ENCODE results near the gene MTA2.
"Not testable (repeated sequence)": the region's sequence is repeated elsewhere in the genome, so short reads cannot be mapped to it uniquely, and the experiment has no call there.

The MTA2 gene

DNA sequence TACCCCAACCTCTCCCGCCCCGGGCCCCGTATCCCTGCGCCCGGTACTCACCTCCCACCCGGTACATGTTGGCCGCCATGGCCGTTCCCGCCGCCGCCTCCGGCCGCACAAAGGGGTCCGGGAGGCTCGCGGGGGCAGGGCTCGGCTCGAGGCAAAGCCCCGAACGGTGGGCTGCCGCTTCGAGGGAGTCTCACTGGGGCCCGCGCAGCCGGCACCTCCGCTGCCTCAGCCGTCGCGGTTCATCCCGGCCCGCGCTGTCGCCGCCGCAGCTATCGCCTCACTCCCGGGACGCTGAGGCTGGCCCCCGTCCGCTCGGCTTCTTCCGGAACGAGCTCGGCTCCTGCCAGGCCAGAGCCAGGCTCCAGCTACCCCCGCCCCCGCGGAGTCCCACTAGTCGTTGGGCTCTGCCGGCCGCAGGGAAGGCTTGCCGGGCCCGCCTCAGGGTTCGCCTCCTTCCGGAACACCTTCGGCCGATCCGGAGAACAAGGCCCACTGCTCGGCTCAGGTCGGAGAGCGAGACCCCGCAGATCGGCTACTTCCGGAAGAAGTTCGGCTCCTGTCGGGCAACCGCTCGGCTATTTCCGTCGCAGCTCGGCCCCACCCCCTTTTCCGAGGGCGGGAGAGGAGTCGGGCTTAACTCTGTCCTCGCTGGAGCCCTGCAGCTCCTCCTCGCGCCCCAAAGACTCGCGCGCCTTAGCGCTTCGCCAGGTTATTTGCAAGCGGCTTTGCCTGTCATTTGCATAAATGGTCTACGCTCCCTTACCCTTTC, at the start of gene MTA2:
Gene MTA2 (minus strand): TSS at position 494 of the 769 bp plus-strand sequence. CDS start 415 bp downstream, at position 79.
- H3K4me3 ChIP-seq (ENCODE audit: low read depth in 1 of 2, low read length in 2 of 2), result peak within 1 kb of the TSS; percentile 87 to 91
- peaks cover 18 to 30% of the 10 kb centered on the region in 2 donors for H3K36me3 ChIP-seq (ENCODE audit: control insufficient read depth in 1 of 2, insufficient read depth in 2 of 2, low read length in 2 of 2)
- H3K9ac ChIP-seq (ENCODE audit: low read depth in 1 of 2, low read length in 2 of 2), result peak within 1 kb of the TSS; percentile 89 to 93
- H3K4me1 ChIP-seq (ENCODE audit: control insufficient read depth in 1 of 2, insufficient read depth in 2 of 2, low read length in 2 of 2), result peaks cover 23 to 24% of the 10 kb centered on the region in 2 donors
- H3K27me3 ChIP-seq (ENCODE audit: control insufficient read depth in 1 of 2, insufficient read depth in 2 of 2, low read length in 2 of 2), result no peaks in the 10 kb centered on the region
- peak within 1 kb of the TSS; percentile 92 for H3K27ac ChIP-seq (ENCODE audit: low read depth, low read length)
- no peaks in the 10 kb centered on the region for H3K9me3 ChIP-seq (ENCODE audit: control insufficient read depth in 1 of 2, low read length in 2 of 2)

DNA sequence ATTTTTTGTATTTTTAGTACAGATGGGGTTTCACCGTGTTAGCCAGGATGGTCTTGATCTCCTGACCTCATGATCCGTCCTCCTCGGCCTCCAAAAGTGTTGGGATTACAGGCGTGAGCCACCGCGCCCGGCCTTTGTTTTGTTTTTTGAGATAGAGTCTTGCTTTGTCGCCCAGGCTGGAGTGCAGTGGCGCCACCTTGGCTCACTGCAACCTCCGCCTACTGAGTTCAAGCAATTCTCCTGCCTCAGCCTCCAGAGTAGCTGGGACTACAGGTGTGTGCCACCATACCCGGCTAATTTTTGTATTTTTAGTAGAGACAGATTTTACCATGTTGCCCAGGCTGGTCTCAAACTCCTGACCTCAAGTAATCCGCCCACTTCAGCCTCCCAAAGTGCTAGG, 48.6 kb upstream of the MTA2 start:
- H3K9ac ChIP-seq (ENCODE audit: low read depth in 1 of 2, low read length in 2 of 2); H3K9me3 ChIP-seq (ENCODE audit: control insufficient read depth in 1 of 2, low read length in 2 of 2); H3K27ac ChIP-seq (ENCODE audit: low read depth, low read length); H3K4me3 ChIP-seq (ENCODE audit: low read depth in 1 of 2, low read length in 2 of 2); H3K27me3 ChIP-seq (ENCODE audit: control insufficient read depth in 1 of 2, insufficient read depth in 2 of 2, low read length in 2 of 2): not testable (repeated sequence)
- Histone ChIP-seq H3K36me3 (ENCODE audit: control insufficient read depth in 1 of 2, insufficient read depth in 2 of 2, low read length in 2 of 2) (peaks cover 13 to 25% of the 10 kb centered on the region in 2 donors), H3K4me1 (ENCODE audit: control insufficient read depth in 1 of 2, insufficient read depth in 2 of 2, low read length in 2 of 2) (peaks cover 16 to 25% of the 10 kb centered on the region in 2 donors)

DNA sequence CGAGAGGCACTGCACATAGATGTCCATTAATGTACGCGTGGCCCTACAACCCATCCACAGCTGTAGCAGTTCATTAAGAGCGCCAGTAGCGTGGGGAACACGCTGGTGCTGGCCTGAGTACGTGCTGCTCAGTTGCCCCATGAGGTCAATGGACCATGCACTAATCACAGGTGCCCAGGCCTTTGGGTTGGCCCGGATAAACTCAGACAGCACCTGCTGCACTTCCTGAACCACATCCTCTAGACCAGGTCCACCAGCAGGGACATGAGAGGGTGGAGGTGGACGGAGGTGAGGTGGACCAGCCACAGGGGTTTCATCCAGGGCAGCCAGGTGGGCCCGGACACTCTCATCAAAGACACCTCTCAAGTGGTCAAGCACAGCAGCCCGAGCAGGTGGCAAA, 47.8 kb upstream of the MTA2 start:
- no peak overlapping the region for H3K27ac ChIP-seq (ENCODE audit: low read depth, low read length)
- H3K36me3 ChIP-seq (ENCODE audit: control insufficient read depth in 1 of 2, insufficient read depth in 2 of 2, low read length in 2 of 2), result peaks cover 13 to 26% of the 10 kb centered on the region in 2 donors
- no peaks in the 10 kb centered on the region for H3K27me3 ChIP-seq (ENCODE audit: control insufficient read depth in 1 of 2, insufficient read depth in 2 of 2, low read length in 2 of 2)
- H3K9me3 ChIP-seq (ENCODE audit: control insufficient read depth in 1 of 2, low read length in 2 of 2), result no peaks in the 10 kb centered on the region
- no peak overlapping the region for H3K9ac ChIP-seq (ENCODE audit: low read depth in 1 of 2, low read length in 2 of 2)
- peaks cover 23 to 33% of the 10 kb centered on the region in 2 donors for H3K4me1 ChIP-seq (ENCODE audit: control insufficient read depth in 1 of 2, insufficient read depth in 2 of 2, low read length in 2 of 2)
- no peak overlapping the region for H3K4me3 ChIP-seq (ENCODE audit: low read depth in 1 of 2, low read length in 2 of 2)

DNA sequence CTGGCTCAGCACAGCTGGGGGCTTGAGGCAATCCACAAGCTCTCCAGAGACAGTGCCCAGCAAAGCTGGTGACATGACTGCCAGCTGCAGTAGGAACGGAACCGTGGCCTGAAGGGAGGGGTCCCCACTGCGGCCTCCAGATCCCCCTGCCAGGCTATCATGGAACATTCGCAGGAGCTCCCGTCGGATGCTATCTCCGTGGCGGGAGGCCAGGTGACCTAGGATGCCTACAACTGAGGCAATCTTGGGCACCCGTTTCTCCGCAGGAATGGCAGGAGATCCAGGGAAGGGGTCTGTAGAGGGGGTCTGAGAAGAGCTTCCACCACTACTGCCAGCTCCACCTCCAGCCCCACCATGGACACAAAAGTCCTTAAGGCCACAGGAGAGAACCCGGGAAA, 47.3 kb upstream of the MTA2 start:
- no peaks in the 10 kb centered on the region for H3K9me3 ChIP-seq (ENCODE audit: control insufficient read depth in 1 of 2, low read length in 2 of 2)
- no peak overlapping the region for H3K9ac ChIP-seq (ENCODE audit: low read depth in 1 of 2, low read length in 2 of 2)
- peaks cover 23 to 35% of the 10 kb centered on the region in 2 donors for H3K4me1 ChIP-seq (ENCODE audit: control insufficient read depth in 1 of 2, insufficient read depth in 2 of 2, low read length in 2 of 2)
- no peak overlapping the region for H3K27ac ChIP-seq (ENCODE audit: low read depth, low read length)
- H3K4me3 ChIP-seq (ENCODE audit: low read depth in 1 of 2, low read length in 2 of 2), result no peak overlapping the region
- no peaks in the 10 kb centered on the region for H3K27me3 ChIP-seq (ENCODE audit: control insufficient read depth in 1 of 2, insufficient read depth in 2 of 2, low read length in 2 of 2)
- H3K36me3 ChIP-seq (ENCODE audit: control insufficient read depth in 1 of 2, insufficient read depth in 2 of 2, low read length in 2 of 2), result peaks cover 13 to 29% of the 10 kb centered on the region in 2 donors

DNA sequence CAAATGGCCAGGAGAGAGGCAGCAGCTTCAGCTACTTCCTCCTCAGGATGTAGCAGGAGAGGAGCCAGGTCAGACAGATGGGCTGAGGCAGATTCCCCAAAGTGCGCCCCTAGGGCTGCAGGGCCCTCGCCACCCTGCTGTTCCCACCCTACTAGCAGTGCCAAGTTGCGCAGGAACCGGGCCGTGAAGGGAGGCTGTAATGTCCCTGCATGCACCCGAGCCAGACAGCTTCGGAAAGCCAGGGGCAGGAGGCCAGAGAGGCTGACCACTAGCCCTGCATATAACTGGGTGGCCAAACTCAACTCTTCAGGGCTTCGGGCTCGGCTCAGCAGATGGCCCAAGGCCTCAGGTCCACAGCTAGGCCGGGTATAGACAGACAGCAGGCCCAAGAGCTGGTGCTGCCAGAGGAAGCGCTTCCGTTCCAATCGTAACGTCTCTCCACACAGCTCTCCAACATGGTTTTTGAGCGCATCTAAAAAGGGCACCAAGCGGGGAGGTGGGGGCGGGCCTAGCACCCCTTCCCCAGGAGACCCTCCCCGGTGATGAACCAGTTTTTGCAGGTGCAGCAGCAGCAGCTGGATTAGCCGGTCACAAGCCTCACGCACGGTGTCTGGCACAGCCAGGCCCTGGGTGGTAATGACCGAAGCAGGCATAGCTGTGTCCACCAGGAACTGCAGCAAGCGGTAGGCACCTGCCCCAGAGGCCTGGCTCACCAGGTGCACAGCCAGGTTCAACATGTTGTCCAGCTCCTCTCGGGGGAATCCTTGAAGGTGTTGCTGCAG, 46.7 kb upstream of the MTA2 start:
- Histone ChIP-seq H3K9me3 (ENCODE audit: control insufficient read depth in 1 of 2, low read length in 2 of 2) (no peaks in the 10 kb centered on the region), H3K4me3 (ENCODE audit: low read depth in 1 of 2, low read length in 2 of 2) (no peak overlapping the region), H3K4me1 (ENCODE audit: control insufficient read depth in 1 of 2, insufficient read depth in 2 of 2, low read length in 2 of 2) (peaks cover 23 to 35% of the 10 kb centered on the region in 2 donors), H3K9ac (ENCODE audit: low read depth in 1 of 2, low read length in 2 of 2) (no peak overlapping the region), H3K27ac (ENCODE audit: low read depth, low read length) (no peak overlapping the region), H3K27me3 (ENCODE audit: control insufficient read depth in 1 of 2, insufficient read depth in 2 of 2, low read length in 2 of 2) (no peaks in the 10 kb centered on the region), H3K36me3 (ENCODE audit: control insufficient read depth in 1 of 2, insufficient read depth in 2 of 2, low read length in 2 of 2) (peaks cover 13 to 33% of the 10 kb centered on the region in 2 donors)

DNA sequence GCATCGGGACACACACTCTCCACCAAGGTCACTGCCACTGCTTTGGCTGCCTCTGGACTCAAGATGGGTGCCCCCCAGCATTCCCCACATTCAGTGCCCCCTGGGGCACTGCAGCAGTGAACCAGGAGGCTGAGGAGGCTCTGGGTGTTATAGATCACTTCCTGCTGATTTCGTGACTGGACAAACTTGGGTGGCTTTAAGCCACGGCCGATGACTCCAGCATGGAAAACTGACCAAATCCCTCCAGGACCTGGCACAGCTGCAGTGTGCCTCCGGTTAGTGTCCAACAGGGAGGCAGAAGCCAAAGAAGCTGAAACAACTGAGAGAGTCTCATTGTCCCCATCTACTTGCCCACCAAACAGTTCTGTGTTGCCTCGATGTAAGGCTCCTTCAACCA, 45.9 kb upstream of the MTA2 start:
- Histone ChIP-seq H3K4me3 (ENCODE audit: low read depth in 1 of 2, low read length in 2 of 2) (no peak overlapping the region), H3K4me1 (ENCODE audit: control insufficient read depth in 1 of 2, insufficient read depth in 2 of 2, low read length in 2 of 2) (peaks cover 23 to 35% of the 10 kb centered on the region in 2 donors), H3K9me3 (ENCODE audit: control insufficient read depth in 1 of 2, low read length in 2 of 2) (no peaks in the 10 kb centered on the region), H3K27me3 (ENCODE audit: control insufficient read depth in 1 of 2, insufficient read depth in 2 of 2, low read length in 2 of 2) (no peaks in the 10 kb centered on the region), H3K9ac (ENCODE audit: low read depth in 1 of 2, low read length in 2 of 2) (no peak overlapping the region), H3K27ac (ENCODE audit: low read depth, low read length) (no peak overlapping the region), H3K36me3 (ENCODE audit: control insufficient read depth in 1 of 2, insufficient read depth in 2 of 2, low read length in 2 of 2) (peaks cover 17 to 37% of the 10 kb centered on the region in 2 donors)

DNA sequence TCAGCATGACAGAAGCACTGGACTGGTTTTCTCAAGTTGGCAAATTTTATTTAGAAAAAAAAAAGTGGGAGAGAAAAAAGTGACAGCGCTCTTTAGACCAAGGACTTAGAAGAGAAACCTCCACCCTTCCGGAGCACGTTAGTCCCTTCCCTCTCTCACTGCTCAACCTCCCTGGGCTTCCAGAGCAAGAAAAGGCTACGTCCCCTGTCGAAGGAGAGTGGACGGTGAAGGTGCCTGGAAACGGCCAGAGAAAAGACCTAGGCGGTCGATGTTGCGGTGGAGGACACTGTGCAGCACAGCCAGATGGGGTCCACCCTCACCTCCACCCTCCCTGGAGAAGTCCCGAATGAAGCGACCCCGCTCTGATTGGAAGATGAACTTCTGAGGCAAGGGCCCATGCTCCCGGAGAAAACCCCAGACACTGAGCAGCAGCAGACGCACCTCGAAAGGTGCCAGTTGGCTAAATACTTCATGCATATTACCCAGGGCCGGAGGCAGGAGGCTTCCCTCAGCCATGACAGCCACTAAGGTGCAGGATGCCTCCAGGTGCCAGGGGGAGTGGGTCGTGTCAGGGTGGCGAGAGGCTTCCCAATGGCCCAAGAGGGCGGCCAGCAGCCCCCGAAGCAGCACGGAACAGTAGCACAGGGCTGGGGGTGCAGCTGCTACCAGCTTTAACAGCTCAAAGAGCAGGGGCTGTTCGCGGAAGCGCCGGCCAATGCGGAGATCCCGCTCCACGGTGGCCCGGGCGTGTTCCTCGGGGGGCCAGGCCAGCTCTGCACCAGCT, 45.4 kb upstream of the MTA2 start:
- Histone ChIP-seq H3K4me3 (ENCODE audit: low read depth in 1 of 2, low read length in 2 of 2) (peak overlapping the region; percentile 38 to 57), H3K36me3 (ENCODE audit: control insufficient read depth in 1 of 2, insufficient read depth in 2 of 2, low read length in 2 of 2) (peaks cover 17 to 40% of the 10 kb centered on the region in 2 donors)

DNA sequence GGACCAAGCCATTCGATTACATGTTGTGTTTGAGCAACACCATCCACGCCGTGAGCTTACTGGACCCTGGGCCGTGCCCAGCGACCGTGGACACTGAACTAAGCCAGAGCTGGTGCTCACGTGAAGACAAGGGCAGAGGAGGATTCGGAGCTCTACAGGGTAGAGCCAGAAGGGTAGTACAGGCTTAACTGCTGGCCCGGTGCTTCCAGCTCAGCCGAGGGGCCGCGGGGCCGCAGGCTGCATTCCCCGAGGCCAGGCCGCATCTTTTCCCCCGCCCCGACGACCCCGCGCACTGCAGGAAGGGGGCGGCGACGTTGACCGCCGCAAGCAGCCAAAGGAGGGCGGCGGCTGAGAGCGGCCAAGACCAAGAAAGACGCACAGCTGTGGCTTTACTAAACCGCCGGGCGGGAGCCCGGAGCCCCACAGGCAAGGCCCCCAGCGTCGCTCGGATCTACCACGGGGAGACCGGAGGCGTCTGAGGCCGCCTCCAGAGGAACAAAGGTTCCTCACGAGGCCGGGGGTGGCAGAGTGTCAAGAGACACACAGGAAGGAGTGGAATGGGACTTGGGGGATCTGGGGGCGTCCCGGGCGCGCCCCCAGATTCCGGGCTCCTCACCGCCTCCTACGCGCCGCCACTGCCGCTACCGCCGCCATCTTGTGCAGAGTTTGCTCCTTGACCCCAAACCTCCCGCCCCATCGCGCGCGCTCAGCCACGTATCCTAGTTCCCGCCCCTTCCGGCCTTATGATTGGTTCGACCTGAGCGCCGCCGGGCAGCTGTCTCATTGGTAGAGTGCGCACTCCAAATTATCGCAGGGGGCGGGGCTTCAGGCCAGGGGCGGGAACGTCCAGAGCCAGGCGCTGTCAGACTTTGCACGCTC, 44.5 kb upstream of the MTA2 start, which contains the start of gene GANAB:
Gene GANAB (minus strand): TSS at position 668 of the 879 bp plus-strand sequence. CDS start 14 bp downstream, at position 654.
- Histone ChIP-seq H3K36me3 (ENCODE audit: control insufficient read depth in 1 of 2, insufficient read depth in 2 of 2, low read length in 2 of 2) (peaks cover 17 to 40% of the 10 kb centered on the region in 2 donors), H3K27ac (ENCODE audit: low read depth, low read length) (peak within 1 kb of the TSS; percentile 63), H3K4me3 (ENCODE audit: low read depth in 1 of 2, low read length in 2 of 2) (peak within 1 kb of the TSS; percentile 89 to 96)

More for the DNA sequence above, 45.4 kb upstream of the MTA2 start:
- H3K27me3 ChIP-seq (ENCODE audit: control insufficient read depth in 1 of 2, insufficient read depth in 2 of 2, low read length in 2 of 2), result no peaks in the 10 kb centered on the region
- peaks cover 17 to 29% of the 10 kb centered on the region in 2 donors for H3K4me1 ChIP-seq (ENCODE audit: control insufficient read depth in 1 of 2, insufficient read depth in 2 of 2, low read length in 2 of 2)
- no peak overlapping the region for H3K27ac ChIP-seq (ENCODE audit: low read depth, low read length)
- no peaks in the 10 kb centered on the region for H3K9me3 ChIP-seq (ENCODE audit: control insufficient read depth in 1 of 2, low read length in 2 of 2)
- peak overlapping the region in 1 of 2 donors; percentile 43 for H3K9ac ChIP-seq (ENCODE audit: low read depth in 1 of 2, low read length in 2 of 2)

DNA sequence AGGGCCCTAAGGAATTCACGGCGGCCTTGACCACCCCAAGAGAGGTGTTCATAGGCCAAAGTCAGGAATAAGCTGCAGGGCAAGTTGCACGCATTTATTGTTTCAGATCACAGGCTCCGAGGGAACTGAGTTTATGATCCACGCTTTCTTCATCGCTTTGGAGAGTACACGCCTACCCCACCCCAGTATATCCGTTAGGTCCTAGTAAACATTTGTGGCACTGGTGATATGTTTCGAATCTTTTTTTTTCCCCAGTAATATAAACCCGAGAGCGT, 43.9 kb upstream of the MTA2 start:
- peaks cover 17 to 23% of the 10 kb centered on the region in 2 donors for H3K4me1 ChIP-seq (ENCODE audit: control insufficient read depth in 1 of 2, insufficient read depth in 2 of 2, low read length in 2 of 2)
- H3K27me3 ChIP-seq (ENCODE audit: control insufficient read depth in 1 of 2, insufficient read depth in 2 of 2, low read length in 2 of 2), result no peaks in the 10 kb centered on the region
- peak overlapping the region; percentile 89 to 96 for H3K4me3 ChIP-seq (ENCODE audit: low read depth in 1 of 2, low read length in 2 of 2)
- H3K36me3 ChIP-seq (ENCODE audit: control insufficient read depth in 1 of 2, insufficient read depth in 2 of 2, low read length in 2 of 2), result peaks cover 17 to 40% of the 10 kb centered on the region in 2 donors
- peak overlapping the region; percentile 81 to 85 for H3K9ac ChIP-seq (ENCODE audit: low read depth in 1 of 2, low read length in 2 of 2)
- no peaks in the 10 kb centered on the region for H3K9me3 ChIP-seq (ENCODE audit: control insufficient read depth in 1 of 2, low read length in 2 of 2)
- H3K27ac ChIP-seq (ENCODE audit: low read depth, low read length), result no peak overlapping the region

More for the DNA sequence above, 44.5 kb upstream of the MTA2 start, which contains the start of gene GANAB:
- Histone ChIP-seq H3K9ac (ENCODE audit: low read depth in 1 of 2, low read length in 2 of 2) (peak within 1 kb of the TSS; percentile 81 to 85), H3K9me3 (ENCODE audit: control insufficient read depth in 1 of 2, low read length in 2 of 2) (no peaks in the 10 kb centered on the region), H3K27me3 (ENCODE audit: control insufficient read depth in 1 of 2, insufficient read depth in 2 of 2, low read length in 2 of 2) (no peaks in the 10 kb centered on the region), H3K4me1 (ENCODE audit: control insufficient read depth in 1 of 2, insufficient read depth in 2 of 2, low read length in 2 of 2) (peaks cover 17 to 23% of the 10 kb centered on the region in 2 donors)

Data from duodenal mucosa (tissue), 2 donors.